ENCODE results near the gene TFIP11. TPM values are rescaled to one million over a fixed set of nuclear protein-coding genes. Genes with fewer than 3 reads are reported as not detected.

Gene TFIP11
- total RNA-seq, 4 donors from 2014 or later: 29.1 to 55.0 (median 35.7) TPM

DNA sequence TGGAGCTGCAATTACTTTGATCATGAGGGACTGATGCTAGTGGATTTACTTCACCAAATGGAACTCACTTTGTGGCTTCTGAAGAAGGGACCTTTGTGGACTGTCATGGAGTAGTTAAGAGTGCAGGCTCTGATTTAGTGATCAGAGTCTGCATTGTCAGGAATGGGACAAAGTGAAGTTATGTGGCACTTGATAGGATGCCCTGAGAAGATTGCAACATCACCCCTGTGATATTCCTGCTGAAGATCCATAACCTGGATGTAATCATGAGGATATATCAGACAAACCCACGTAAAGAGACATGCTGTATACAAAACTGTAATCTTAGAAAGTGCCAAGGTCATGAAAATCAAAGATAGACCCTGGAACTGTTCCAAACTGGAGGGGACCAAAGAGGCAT lies 1.6 kb upstream of the TFIP11 start:
- intact Hi-C loops (cut with DNase I; ENCODE audit: low total_unique reads): no loop called here
- DNase-seq (ENCODE audit: low spot score in 2 of 2): no peak
- TF ChIP-seq POLR2A (IDR thresholded peaks at IDR 0.05): no peak
- TF ChIP-seq, protein P1, sequence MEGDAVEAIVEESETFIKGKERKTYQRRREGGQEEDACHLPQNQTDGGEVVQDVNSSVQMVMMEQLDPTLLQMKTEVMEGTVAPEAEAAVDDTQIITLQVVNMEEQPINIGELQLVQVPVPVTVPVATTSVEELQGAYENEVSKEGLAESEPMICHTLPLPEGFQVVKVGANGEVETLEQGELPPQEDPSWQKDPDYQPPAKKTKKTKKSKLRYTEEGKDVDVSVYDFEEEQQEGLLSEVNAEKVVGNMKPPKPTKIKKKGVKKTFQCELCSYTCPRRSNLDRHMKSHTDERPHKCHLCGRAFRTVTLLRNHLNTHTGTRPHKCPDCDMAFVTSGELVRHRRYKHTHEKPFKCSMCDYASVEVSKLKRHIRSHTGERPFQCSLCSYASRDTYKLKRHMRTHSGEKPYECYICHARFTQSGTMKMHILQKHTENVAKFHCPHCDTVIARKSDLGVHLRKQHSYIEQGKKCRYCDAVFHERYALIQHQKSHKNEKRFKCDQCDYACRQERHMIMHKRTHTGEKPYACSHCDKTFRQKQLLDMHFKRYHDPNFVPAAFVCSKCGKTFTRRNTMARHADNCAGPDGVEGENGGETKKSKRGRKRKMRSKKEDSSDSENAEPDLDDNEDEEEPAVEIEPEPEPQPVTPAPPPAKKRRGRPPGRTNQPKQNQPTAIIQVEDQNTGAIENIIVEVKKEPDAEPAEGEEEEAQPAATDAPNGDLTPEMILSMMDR (IDR thresholded peaks at IDR 0.05): no peak
- H3K4me3 ChIP-seq (ENCODE audit: low read depth, poor library complexity, severe bottlenecking): no peak overlapping the region
- 52 to 68% methylated on average over 1 of the region's 1 CpG for WGBS, 2 donors

DNA sequence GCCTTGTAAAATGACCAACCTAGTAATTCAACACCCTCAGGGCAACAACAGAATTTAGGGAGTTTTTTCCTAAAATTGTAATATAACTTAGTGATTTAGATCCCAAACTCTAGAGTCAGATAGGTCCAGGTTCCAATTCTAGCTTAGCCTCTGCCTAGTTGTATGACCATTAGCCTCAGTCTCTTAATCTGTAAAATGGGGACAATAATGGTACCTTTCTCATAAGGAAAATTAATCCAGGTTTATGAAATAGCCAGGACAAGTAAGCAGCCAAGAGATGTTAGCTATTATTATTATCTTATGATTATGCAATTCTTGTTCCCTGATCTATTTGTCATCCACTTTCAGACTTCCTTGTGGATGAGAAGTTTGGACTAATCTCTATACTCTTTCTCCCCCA lies 4.1 kb downstream of the TFIP11 start:
- no peak for DNase-seq (ENCODE audit: low spot score in 2 of 2)
- intact Hi-C loops (cut with DNase I; ENCODE audit: low total_unique reads): no loop called here
- TF ChIP-seq, protein P1 (IDR thresholded peaks at IDR 0.05): no peak
- no peak for TF ChIP-seq POLR2A (IDR thresholded peaks at IDR 0.05)
- no peak overlapping the region for H3K4me3 ChIP-seq (ENCODE audit: low read depth, poor library complexity, severe bottlenecking)

DNA sequence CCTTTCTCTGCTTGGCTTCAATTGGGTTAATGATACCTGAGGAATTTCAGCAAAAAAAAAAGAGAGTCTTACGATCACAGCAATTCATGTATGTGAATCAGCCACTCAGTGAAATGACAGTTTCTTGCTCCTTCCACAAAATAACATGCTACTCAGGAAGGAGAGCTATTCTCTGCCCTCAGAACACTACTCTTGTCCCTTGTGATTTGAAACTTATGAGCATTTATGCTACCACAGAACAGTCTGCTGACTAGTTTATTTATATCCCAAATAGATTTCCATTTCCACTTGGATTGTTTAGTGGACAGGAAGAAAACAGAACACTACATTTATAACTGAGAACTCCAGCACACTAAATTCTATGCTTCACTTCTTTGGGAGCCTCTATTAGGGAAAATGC lies 8.5 kb downstream of the TFIP11 start:
- TF ChIP-seq POLR2A (IDR thresholded peaks at IDR 0.05): no peak
- TF ChIP-seq, protein P1 (IDR thresholded peaks at IDR 0.05): no peak
- intact Hi-C loops (cut with DNase I; ENCODE audit: low total_unique reads): no loop called here
- H3K4me3 ChIP-seq (ENCODE audit: low read depth, poor library complexity, severe bottlenecking): no peak overlapping the region
- WGBS, 2 donors: 56 to 74% methylated on average over 1 of the region's 1 CpG
- no peak for DNase-seq (ENCODE audit: low spot score in 2 of 2)

DNA sequence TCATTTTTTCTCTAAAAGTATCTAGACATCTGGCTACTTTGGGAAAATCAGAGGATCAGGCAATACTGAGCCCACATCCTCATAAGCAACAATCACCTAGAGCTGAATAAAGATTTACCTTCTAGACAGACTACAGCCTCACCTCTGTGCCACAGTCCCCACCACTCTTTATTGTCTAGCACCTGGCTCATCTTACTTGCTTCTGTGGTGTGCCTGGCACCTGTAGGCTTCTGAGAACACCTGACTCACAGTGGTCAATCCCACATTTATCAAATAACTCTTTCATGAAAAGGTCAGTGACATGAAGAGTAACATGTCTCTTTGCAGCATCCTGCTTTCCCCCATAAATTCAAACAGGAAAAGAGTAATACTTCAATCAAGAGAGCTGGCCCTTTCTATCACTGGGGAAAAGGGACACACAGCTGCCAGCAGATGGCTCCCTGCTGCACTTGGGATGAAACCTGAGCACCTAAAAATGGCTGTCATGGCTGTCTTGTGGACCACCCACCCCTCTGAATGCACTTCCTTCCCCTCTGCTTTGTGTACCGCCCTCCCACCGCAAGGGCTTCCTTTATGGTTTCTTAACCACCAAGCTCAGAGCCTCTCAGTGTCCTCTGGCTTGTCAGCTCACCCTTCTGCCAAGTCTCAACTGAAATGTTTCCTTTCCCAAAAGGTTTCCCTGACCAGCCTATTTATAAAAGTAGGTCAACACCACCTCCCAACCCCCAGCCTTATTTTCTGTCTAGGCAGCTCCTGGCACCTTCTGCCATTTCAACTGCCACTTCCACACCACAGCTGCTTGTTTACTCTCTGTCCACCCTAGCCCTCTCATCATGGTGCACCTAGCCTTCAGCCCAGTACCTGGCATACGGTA lies 9.3 kb downstream of the TFIP11 start:
- intact Hi-C loops (cut with DNase I; ENCODE audit: low total_unique reads): no loop called here
- no peak for TF ChIP-seq POLR2A (IDR thresholded peaks at IDR 0.05)
- TF ChIP-seq, protein P1 (IDR thresholded peaks at IDR 0.05): no peak
- H3K4me3 ChIP-seq (ENCODE audit: low read depth, poor library complexity, severe bottlenecking): no peak overlapping the region
- 38 to 46% methylated on average over 3 of the region's 3 CpGs for WGBS, 2 donors
- DNase-seq (ENCODE audit: low spot score in 2 of 2): no peak

DNA sequence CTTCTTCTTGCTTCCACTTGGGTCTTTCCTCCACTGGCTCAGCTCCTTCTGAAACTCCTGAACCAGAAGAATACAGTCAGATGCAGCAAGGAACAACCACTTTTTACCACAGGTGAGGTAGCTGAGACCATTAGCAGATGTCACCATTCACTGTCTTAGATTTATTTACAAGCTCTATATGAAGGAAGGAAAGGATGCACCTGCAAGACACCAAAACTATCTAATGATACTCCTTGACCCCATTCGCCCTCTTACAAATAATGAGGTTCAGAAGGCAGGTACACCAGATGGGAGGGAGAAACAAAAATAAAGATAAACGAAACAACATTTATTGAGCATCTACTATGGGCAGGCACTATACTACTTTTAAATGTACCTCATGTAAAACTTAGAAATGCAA lies 10.3 kb downstream of the TFIP11 start:
- TF ChIP-seq, protein P1 (IDR thresholded peaks at IDR 0.05): no peak
- no peak overlapping the region for H3K4me3 ChIP-seq (ENCODE audit: low read depth, poor library complexity, severe bottlenecking)
- DNase-seq (ENCODE audit: low spot score in 2 of 2): no peak
- intact Hi-C loops (cut with DNase I; ENCODE audit: low total_unique reads): no loop called here
- whole genome bisulfite sequencing, 2 donors: 87 to 90% methylated on average over 2 of the region's 2 CpGs
